IMR-90 (cell line): ENCODE results near the gene GRIK3. TPM values are rescaled to one million over a fixed set of nuclear protein-coding genes. Genes with fewer than 3 reads are reported as not detected.

Experiments used
- ATAC-seq: fragments of 200-7000 bp; cut with Tn5 transposase; 2 replicates; pipeline ENCODE4 v1.9.1; 2020; ENCODE audit warnings: low read depth, mild to moderate bottlenecking, moderate library complexity
- BruUV-seq: library from RNA; stranded (reverse); fragments of 400-500 nt; replicated peaks from 2 replicates; lab custom pipeline; 2021; lab: Mats Ljungman, UMichigan
- CTCF ChIA-PET: fragments of 300-600 bp; formaldehyde crosslinking; extraction: SDS; loops from one replicate; lab custom pipeline; 2021; ENCODE audit warnings: antibody characterized with exemption; lab: Yijun Ruan, JAX
- POLR2A ChIA-PET: fragments of 300-600 bp; sonication (Branson Sonifier 250); formaldehyde crosslinking; loops from one replicate; lab custom pipeline; 2022; ENCODE audit warnings: antibody characterized with exemption; ENCODE audit not compliant: unreplicated experiment; lab: Charles Lee
- DNase-seq: peaks from one replicate; pipeline ENCODE4 v3.0.0; 2013
- H2AFZ ChIP-seq: replicated peaks from 2 replicates; pipeline ENCODE3; 2013; ENCODE audit warnings: low read length, mild to moderate bottlenecking; ENCODE audit not compliant: poor library complexity
- H2AK5ac ChIP-seq: 2 replicates; pipeline ENCODE4 v1.6.1; 2013; ENCODE audit warnings: low read depth, low read length, inconsistent platforms
- H2AK9ac ChIP-seq: replicated peaks from 2 replicates; pipeline ENCODE3; 2013; ENCODE audit warnings: mild to moderate bottlenecking, low read depth, low read length, moderate library complexity; ENCODE audit not compliant: poor library complexity
- H2BK120ac ChIP-seq: 2 replicates; pipeline ENCODE4 v1.6.1; 2013; ENCODE audit warnings: low read depth, low read length, inconsistent platforms
- H2BK15ac ChIP-seq: 3 replicates; pipeline ENCODE4 v1.6.1; 2013; ENCODE audit warnings: low read depth, low read length, inconsistent platforms
- H2BK20ac ChIP-seq: 2 replicates; pipeline ENCODE4 v1.6.1; 2013; ENCODE audit warnings: low read depth, mild to moderate bottlenecking, inconsistent platforms, low read length, moderate library complexity
- H2BK5ac ChIP-seq: 2 replicates; pipeline ENCODE4 v1.6.1; 2013; ENCODE audit warnings: mild to moderate bottlenecking, low read depth, low read length, inconsistent platforms; ENCODE audit not compliant: poor library complexity, severe bottlenecking
- H3K14ac ChIP-seq: replicated peaks from 2 replicates; pipeline ENCODE4 v1.6.1; 2013; ENCODE audit warnings: low read depth, low read length, inconsistent platforms
- H3K18ac ChIP-seq: 2 replicates; pipeline ENCODE4 v1.6.1; 2013; ENCODE audit warnings: low read depth, low read length, control low read depth
- H3K23ac ChIP-seq: 2 replicates; pipeline ENCODE4 v1.6.1; 2013; ENCODE audit warnings: low read depth, low read length, inconsistent platforms
- H3K27ac ChIP-seq: 2 replicates; pipeline ENCODE4 v1.5.1; 2013; ENCODE audit warnings: mild to moderate bottlenecking, control low read depth, low read length; ENCODE audit not compliant: insufficient read depth
- H3K27me3 ChIP-seq: 2 replicates; pipeline ENCODE4 v1.6.1; 2013; ENCODE audit warnings: low read length; ENCODE audit not compliant: control insufficient read depth, insufficient read depth
- H3K36me3 ChIP-seq: 2 replicates; pipeline ENCODE4 v1.6.1; 2013; ENCODE audit warnings: low read length, mixed read lengths; ENCODE audit not compliant: control insufficient read depth, insufficient read depth
- H3K4ac ChIP-seq: 2 replicates; pipeline ENCODE4 v1.6.1; 2013; ENCODE audit warnings: low read depth, low read length, inconsistent platforms
- H3K4me1 ChIP-seq: 2 replicates; pipeline ENCODE4 v1.6.1; 2013; ENCODE audit warnings: low read length, mixed read lengths; ENCODE audit not compliant: control insufficient read depth, insufficient read depth
- H3K4me2 ChIP-seq: 2 replicates; pipeline ENCODE4 v1.6.1; 2013; ENCODE audit warnings: low read depth, mild to moderate bottlenecking, control low read depth, low read length, moderate library complexity
- H3K4me3 ChIP-seq: 2 replicates; pipeline ENCODE4 v1.5.1; 2013; ENCODE audit warnings: low read depth, mild to moderate bottlenecking, control low read depth, low read length, moderate library complexity; ENCODE audit not compliant: insufficient read depth
- H3K56ac ChIP-seq: 2 replicates; pipeline ENCODE4 v1.6.1; 2013; ENCODE audit warnings: low read length, inconsistent platforms; ENCODE audit not compliant: insufficient read depth; ENCODE audit errors: extremely low read depth
- H3K79me1 ChIP-seq, 2 experiments: 2 replicates each; pipeline ENCODE4 v1.6.1; 2013; ENCODE audit warnings: low read length in 2 of 2, inconsistent platforms in 1 of 2, low read depth in 1 of 2
- H3K9ac ChIP-seq: 2 replicates; pipeline ENCODE4 v1.6.1; 2013; ENCODE audit warnings: low read depth, low read length, control low read depth
- H3K9me1 ChIP-seq: 2 replicates; pipeline ENCODE4 v1.6.1; 2013; ENCODE audit warnings: low read length, inconsistent platforms; ENCODE audit not compliant: insufficient read depth
- H3K9me3 ChIP-seq: 2 replicates; pipeline ENCODE4 v1.6.1; 2013; ENCODE audit warnings: low read length; ENCODE audit not compliant: control insufficient read depth, insufficient read depth
- H4K20me1 ChIP-seq: 2 replicates; pipeline ENCODE4 v1.6.1; 2013; ENCODE audit warnings: low read length, inconsistent platforms; ENCODE audit not compliant: insufficient read depth
- H4K5ac ChIP-seq: 2 replicates; pipeline ENCODE4 v1.6.1; 2013; ENCODE audit warnings: mild to moderate bottlenecking, low read depth, low read length, control low read depth
- H4K8ac ChIP-seq, 2 experiments: 2 replicates each; pipeline ENCODE4 v1.6.1; 2013; ENCODE audit warnings: low read depth in 2 of 2, low read length in 2 of 2, control low read depth in 1 of 2, inconsistent platforms in 1 of 2
- H4K91ac ChIP-seq: 2 replicates; pipeline ENCODE4 v1.6.1; 2013; ENCODE audit warnings: low read depth, low read length, inconsistent platforms; ENCODE audit not compliant: insufficient read depth
- BHLHE40 ChIP-seq: fragments of 150-350 bp; IDR thresholded peaks from 2 replicates; pipeline ENCODE4 v1.6.1; 2016; ENCODE audit warnings: mild to moderate bottlenecking, low read depth, low read length
- CEBPB ChIP-seq: IDR thresholded peaks from 2 replicates; pipeline ENCODE4 v1.6.1; 2012; ENCODE audit warnings: low read depth, low read length, improper control_type of control experiment
- CHD1 ChIP-seq: IDR thresholded peaks from 2 replicates; pipeline ENCODE4 v1.6.1; 2012; ENCODE audit warnings: low read depth, low read length, improper control_type of control experiment
- ELK1 ChIP-seq: fragments of 150-350 bp; IDR thresholded peaks from 2 replicates; pipeline ENCODE4 v1.6.1; 2016; ENCODE audit warnings: low read depth, mild to moderate bottlenecking, low read length, moderate library complexity, borderline replicate concordance
- MAFK ChIP-seq: IDR thresholded peaks from 2 replicates; pipeline ENCODE4 v1.6.1; 2012; ENCODE audit warnings: low read depth, low read length, improper control_type of control experiment
- MAZ ChIP-seq: IDR thresholded peaks from 2 replicates; pipeline ENCODE4 v1.6.1; 2012; ENCODE audit warnings: low read depth, mild to moderate bottlenecking, low read length, improper control_type of control experiment, moderate library complexity, borderline replicate concordance
- MXI1 ChIP-seq: IDR thresholded peaks from 2 replicates; pipeline ENCODE4 v1.6.1; 2012; ENCODE audit warnings: low read depth, mild to moderate bottlenecking, low read length, moderate library complexity, borderline replicate concordance
- NFE2L2 ChIP-seq: fragments of 150-350 bp; IDR thresholded peaks from 2 replicates; pipeline ENCODE4 v1.6.1; 2016; ENCODE audit warnings: low read depth, mild to moderate bottlenecking, low read length
- POLR2A ChIP-seq: IDR thresholded peaks from 2 replicates; pipeline ENCODE4 v1.6.1; 2012; ENCODE audit warnings: mild to moderate bottlenecking, low read depth, low read length
- RFX5 ChIP-seq: IDR thresholded peaks from 2 replicates; pipeline ENCODE4 v1.8.0; 2012; ENCODE audit warnings: low read depth, mild to moderate bottlenecking, low read length, moderate library complexity
- WGBS, 2 experiments: methylation state at CpG; one replicate each; pipeline versions ENCODE4 v1.1.5 to v1.1.7; 2013; ENCODE audit warnings: missing lambda C conversion rate in 2 of 2; ENCODE audit not compliant: insufficient read length in 1 of 2; ENCODE audit errors: extremely low coverage in 2 of 2; 5-methylcytosine and 5-hydroxymethylcytosine counted together
- dilution Hi-C: fragments of 300-500 bp; cut with HindIII; formaldehyde crosslinking; loops from one replicate; pipeline ENCODE4 v1.14.3; 2018; ENCODE audit warnings: low sequenced_read_pairs; ENCODE audit not compliant: unreplicated experiment
- in situ Hi-C: fragments of 300-500 bp; cut with MboI; formaldehyde crosslinking; loops from 3 replicates; pipeline ENCODE4 v1.14.3; 2019; ENCODE audit warnings: low sequenced_read_pairs, inconsistent platforms, mixed read lengths
- intact Hi-C: fragments of 100-400 bp; cut with micrococcal nuclease; formaldehyde crosslinking; loops from 2 replicates; pipeline ENCODE4 v1.10.0; 2022
- polyA plus RNA-seq, 3 experiments: library from polyadenylated mRNA; depleted of rRNA; stranded (reverse); fragments of >200 nt; gene quantifications; 2 replicates each; pipeline ENCODE4 v1.2.3, GENCODE V29; 2012; ENCODE audit warnings: low replicate concordance in 1 of 3
- total RNA-seq: library from RNA; depleted of rRNA; stranded (reverse); fragments of >200 nt; gene quantifications from 2 replicates; pipeline ENCODE4 v1.2.3, GENCODE V29; 2012
- TF ChIP-seq, protein P1 (sequence below): fragments of 150-350 bp; IDR thresholded peaks from 2 replicates; pipeline ENCODE4 v1.6.1; 2017; ENCODE audit warnings: mild to moderate bottlenecking, antibody characterized with exemption, low read length, low read depth

The GRIK3 gene
- total and polyA plus RNA-seq, 2 of the 4 experiments (the other 2 are of a cell fraction): not detected

GRCh38 chr1:36944883-36945282 is 89.4 kb downstream of the GRIK3 start:
- H2BK120ac ChIP-seq: no peak overlapping the region
- H3K56ac ChIP-seq: no peak overlapping the region
- H3K4me3 ChIP-seq: no peak overlapping the region
- H3K23ac ChIP-seq: no peak overlapping the region
- dilution Hi-C loops: no loop called here
- H2AFZ ChIP-seq: no peak overlapping the region
- H3K27me3 ChIP-seq: no peaks in the 10 kb centered on the region
- H2BK20ac ChIP-seq: no peak overlapping the region
- no peak overlapping the region for H4K8ac ChIP-seq
- H2BK15ac ChIP-seq: no peak overlapping the region
- CTCF ChIA-PET: no interaction called here
- no TSS peak for BruUV-seq
- H3K4ac ChIP-seq: no peak overlapping the region
- intact Hi-C loops: no loop called here
- no CpG with 5 or more reads among the region's 7 CpGs for WGBS, 2 experiments
- no peak overlapping the region for H3K14ac ChIP-seq
- DNase-seq: no peak
- no peak overlapping the region for H2AK5ac ChIP-seq
- TF ChIP-seq MAFK: no peak
- TF ChIP-seq CHD1: no peak
- no peak for TF ChIP-seq NFE2L2
- TF ChIP-seq POLR2A: no peak
- no peak for TF ChIP-seq MXI1
- TF ChIP-seq, protein P1, sequence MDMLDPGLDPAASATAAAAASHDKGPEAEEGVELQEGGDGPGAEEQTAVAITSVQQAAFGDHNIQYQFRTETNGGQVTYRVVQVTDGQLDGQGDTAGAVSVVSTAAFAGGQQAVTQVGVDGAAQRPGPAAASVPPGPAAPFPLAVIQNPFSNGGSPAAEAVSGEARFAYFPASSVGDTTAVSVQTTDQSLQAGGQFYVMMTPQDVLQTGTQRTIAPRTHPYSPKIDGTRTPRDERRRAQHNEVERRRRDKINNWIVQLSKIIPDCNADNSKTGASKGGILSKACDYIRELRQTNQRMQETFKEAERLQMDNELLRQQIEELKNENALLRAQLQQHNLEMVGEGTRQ: no peak
- no peak for TF ChIP-seq ELK1
- no peak for TF ChIP-seq CEBPB
- TF ChIP-seq MAZ: no peak
- no peak for TF ChIP-seq BHLHE40
- no peak for TF ChIP-seq RFX5
- H3K36me3 ChIP-seq: no peaks in the 10 kb centered on the region
- no peaks in the 10 kb centered on the region for H4K20me1 ChIP-seq
- H4K5ac ChIP-seq: no peak overlapping the region
- no peak for ATAC-seq
- no peaks in the 10 kb centered on the region; the same call in 1 of the 2 replicates for H3K9me1 ChIP-seq
- in situ Hi-C loops: no loop called here
- no peak overlapping the region for H4K91ac ChIP-seq
- no peak overlapping the region for H3K4me2 ChIP-seq
- no peak overlapping the region for H3K18ac ChIP-seq
- H3K9me3 ChIP-seq: no peaks in the 10 kb centered on the region
- H3K27ac ChIP-seq: no peak overlapping the region
- no peak overlapping the region for H2BK5ac ChIP-seq
- POLR2A ChIA-PET: no interaction called here
- H3K9ac ChIP-seq: no peak overlapping the region
- no peaks in the 10 kb centered on the region for H3K79me1 ChIP-seq
- H2AK9ac ChIP-seq: no peak overlapping the region
- no peaks in the 10 kb centered on the region for H3K4me1 ChIP-seq
